Measurements from ENCODE around the gene KIF18A.

- no peak for TF ChIP-seq CTCF (IDR thresholded peaks at IDR 0.05)
- no peak for TF ChIP-seq POLR2A (IDR thresholded peaks at IDR 0.05; ENCODE audit: low read depth)
These were observed 98.0 kb downstream of the KIF18A start for GRCh38 chr11:28009996-28010395.
